Stomach smooth muscle (tissue), 2 donors: ENCODE measurements around the gene SMIM13.

Experiments
- H3K27ac ChIP-seq: one replicate; pipeline ENCODE4 v1.7.0; 2013; ENCODE audit warnings: mild to moderate bottlenecking, low read length, inconsistent platforms
- H3K27me3 ChIP-seq, 2 donors: one replicate each; pipeline ENCODE4 v1.7.0; 2013; ENCODE audit warnings: low read length in 2 of 2; ENCODE audit not compliant: insufficient read depth in 2 of 2, control insufficient read depth in 1 of 2
- H3K36me3 ChIP-seq, 2 donors: one replicate each; pipeline ENCODE4 v1.7.0; 2013; ENCODE audit warnings: low read length in 2 of 2; ENCODE audit not compliant: control insufficient read depth in 2 of 2, insufficient read depth in 2 of 2
- H3K4me1 ChIP-seq: one replicate; pipeline ENCODE4 v1.7.0; 2013; ENCODE audit warnings: low read length; ENCODE audit not compliant: control insufficient read depth, insufficient read depth
- H3K4me3 ChIP-seq, 2 donors: one replicate each; pipeline ENCODE4 v1.7.0; 2013; ENCODE audit warnings: low read length in 2 of 2
- H3K9ac ChIP-seq, 2 donors: one replicate each; pipeline ENCODE4 v1.7.0; 2013; ENCODE audit warnings: low read length in 2 of 2, mild to moderate bottlenecking in 1 of 2
- H3K9me3 ChIP-seq, 2 donors: one replicate each; pipeline ENCODE4 v1.7.0; 2013; ENCODE audit warnings: low read length in 2 of 2; ENCODE audit not compliant: control insufficient read depth in 2 of 2
- donor health status: healthy.
- donor health status: Pancreatic carcinoma.

SMIM13 gene

DNA sequence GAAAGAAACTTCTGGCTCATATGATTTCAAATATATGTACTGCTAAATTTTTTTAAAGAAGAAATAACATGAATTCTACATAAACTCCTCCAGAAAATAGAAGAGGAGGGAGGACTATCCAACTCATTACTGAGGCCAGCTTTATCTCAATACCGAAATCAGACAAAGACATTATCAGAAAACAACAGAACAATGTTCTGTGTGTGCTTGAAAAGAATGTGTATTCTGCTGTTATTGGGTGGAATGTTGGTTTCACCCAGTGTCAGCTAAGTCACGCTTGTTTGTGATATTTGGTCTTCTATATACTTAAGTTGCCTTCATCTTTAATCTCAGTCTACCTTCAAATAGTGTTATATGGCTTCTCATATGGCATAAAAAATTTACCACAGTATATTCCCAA is 30.9 kb upstream of the SMIM13 start:
- H3K9me3 ChIP-seq, result no peaks in the 10 kb centered on the region
- H3K4me1 ChIP-seq, result no peaks in the 10 kb centered on the region
- no peak overlapping the region for H3K4me3 ChIP-seq
- no peaks in the 10 kb centered on the region for H3K36me3 ChIP-seq
- H3K27me3 ChIP-seq, result no peaks in the 10 kb centered on the region
- no peak overlapping the region for H3K9ac ChIP-seq
- H3K27ac ChIP-seq, result no peak overlapping the region

DNA sequence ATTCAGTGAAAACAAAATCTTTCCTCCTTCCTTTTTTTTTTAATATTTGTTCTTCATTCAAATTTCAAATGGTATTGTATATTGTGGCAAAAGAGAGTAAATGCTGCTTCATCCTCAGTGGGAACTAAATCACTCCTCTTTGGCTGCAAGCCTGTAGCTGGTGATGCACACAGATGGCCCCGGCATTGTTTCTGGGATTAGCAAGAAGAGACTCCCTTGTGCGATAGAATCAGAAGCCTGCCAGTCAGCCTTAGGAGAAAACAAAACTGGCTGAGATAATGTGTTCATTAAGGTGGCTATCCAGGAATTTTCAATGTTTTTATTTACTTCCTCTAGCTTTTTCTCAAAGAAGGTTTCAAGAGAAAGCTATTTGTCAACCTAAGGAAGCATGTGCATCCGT is 28.8 kb upstream of the SMIM13 start:
- Histone ChIP-seq H3K27me3 (no peaks in the 10 kb centered on the region), H3K9ac (no peak overlapping the region), H3K9me3 (no peaks in the 10 kb centered on the region), H3K4me1 (no peaks in the 10 kb centered on the region), H3K36me3 (no peaks in the 10 kb centered on the region), H3K4me3 (no peak overlapping the region), H3K27ac (no peak overlapping the region)

DNA sequence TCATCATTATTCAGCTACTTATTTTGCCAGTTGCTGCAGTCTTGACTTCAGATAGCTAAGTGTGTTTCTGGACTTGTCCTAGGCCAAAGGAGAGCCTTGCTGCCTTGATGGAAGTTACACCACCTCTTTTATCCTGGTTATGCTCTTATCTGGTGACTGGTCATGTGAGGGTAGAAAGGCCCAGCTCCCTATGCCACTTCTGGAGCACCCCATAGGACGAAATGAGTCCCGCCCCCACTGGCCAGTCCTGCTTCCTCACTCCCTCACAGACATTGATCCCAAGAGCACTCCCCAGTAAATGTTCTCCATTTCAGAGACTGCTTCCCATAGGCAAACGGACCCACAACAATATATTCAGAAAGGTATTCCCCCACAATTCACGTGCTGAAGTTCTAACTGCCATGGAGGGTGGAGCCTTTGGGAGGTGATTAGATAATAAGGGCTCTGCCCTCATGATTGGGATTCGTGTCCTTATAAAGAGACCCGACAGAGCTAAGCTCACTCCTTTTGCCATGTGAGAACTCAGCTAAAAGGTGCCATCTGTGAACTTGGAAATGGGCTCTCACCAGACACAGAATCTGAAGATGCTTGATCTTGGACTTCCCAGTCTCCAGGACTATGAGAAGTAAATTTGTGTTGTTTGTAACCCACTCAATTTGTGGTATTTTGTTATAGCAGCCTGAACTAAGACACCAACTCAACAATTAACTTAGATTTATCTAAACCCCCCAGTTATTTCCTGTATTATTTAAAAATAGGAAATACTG is 28.0 kb upstream of the SMIM13 start:
- H3K4me3 ChIP-seq, result no peak overlapping the region
- H3K36me3 ChIP-seq, result no peaks in the 10 kb centered on the region
- H3K27ac ChIP-seq, result no peak overlapping the region
- no peaks in the 10 kb centered on the region for H3K9me3 ChIP-seq
- no peaks in the 10 kb centered on the region for H3K4me1 ChIP-seq
- H3K9ac ChIP-seq, result no peak overlapping the region
- no peaks in the 10 kb centered on the region for H3K27me3 ChIP-seq

DNA sequence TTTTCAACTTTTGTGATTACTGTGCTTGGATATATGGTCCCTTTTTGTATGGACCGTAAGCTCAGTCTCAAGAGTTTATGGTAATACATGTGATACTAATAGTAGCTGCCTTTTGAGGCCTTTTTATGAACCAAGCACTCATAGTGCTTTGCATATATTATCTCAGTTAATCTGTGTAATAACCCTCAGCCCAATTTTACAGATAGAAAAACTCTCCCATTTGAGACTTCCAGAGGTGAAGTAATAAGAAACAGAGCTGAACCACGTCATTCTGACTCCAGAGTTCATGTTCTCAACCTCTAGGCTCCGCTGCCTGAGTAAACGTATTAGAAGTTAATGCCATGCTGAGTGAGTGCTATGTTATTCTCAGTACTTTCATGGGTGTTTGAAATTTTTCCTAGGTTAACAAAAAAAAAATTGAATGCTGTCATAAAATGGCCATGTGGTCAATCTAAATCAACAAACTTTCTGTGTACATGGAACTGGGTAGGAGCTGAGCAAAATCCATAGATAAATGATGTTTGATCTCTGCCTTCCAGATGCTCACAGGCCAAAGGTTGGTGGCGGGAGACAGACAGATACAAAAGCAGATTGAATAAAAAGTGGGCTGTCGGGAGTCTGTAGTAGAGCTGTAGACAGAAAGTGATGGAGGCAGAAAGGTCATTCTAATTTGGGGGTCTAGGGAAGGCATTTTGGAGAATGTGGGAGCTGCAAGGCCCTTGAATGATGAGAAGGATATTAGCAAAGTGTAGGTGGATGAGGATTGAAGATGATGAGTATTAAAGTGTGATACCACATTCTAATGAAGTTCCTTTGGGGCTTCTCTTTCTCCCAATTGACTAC is 26.9 kb upstream of the SMIM13 start:
- no peak overlapping the region for H3K27ac ChIP-seq
- H3K36me3 ChIP-seq, result no peaks in the 10 kb centered on the region
- no peaks in the 10 kb centered on the region for H3K27me3 ChIP-seq
- H3K9me3 ChIP-seq, result no peaks in the 10 kb centered on the region
- H3K4me1 ChIP-seq, result no peaks in the 10 kb centered on the region
- no peak overlapping the region for H3K9ac ChIP-seq
- H3K4me3 ChIP-seq, result no peak overlapping the region

DNA sequence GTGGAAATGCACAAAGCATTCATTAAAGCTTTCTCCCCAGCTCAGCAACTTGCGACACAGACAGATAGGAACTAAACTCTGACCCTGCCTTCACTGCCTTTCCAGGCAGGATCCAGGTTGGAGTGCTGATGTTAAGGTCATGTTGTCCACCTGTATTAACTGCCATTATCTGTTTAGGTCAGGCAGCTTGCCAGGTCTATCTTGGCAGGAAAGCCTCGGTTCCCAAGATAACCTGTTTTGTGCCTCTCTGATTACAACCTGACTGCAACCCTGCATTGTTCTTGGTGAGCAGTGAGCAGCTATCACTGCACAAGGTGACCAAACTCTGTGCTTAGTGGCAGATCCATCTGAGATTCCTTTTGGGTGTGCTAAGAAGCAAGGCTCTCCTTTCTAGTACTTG is 26.3 kb upstream of the SMIM13 start:
- no peak overlapping the region for H3K4me3 ChIP-seq
- H3K36me3 ChIP-seq, result no peaks in the 10 kb centered on the region
- no peaks in the 10 kb centered on the region for H3K4me1 ChIP-seq
- no peak overlapping the region for H3K9ac ChIP-seq
- H3K27ac ChIP-seq, result no peak overlapping the region
- no peaks in the 10 kb centered on the region for H3K9me3 ChIP-seq
- H3K27me3 ChIP-seq, result no peaks in the 10 kb centered on the region

DNA sequence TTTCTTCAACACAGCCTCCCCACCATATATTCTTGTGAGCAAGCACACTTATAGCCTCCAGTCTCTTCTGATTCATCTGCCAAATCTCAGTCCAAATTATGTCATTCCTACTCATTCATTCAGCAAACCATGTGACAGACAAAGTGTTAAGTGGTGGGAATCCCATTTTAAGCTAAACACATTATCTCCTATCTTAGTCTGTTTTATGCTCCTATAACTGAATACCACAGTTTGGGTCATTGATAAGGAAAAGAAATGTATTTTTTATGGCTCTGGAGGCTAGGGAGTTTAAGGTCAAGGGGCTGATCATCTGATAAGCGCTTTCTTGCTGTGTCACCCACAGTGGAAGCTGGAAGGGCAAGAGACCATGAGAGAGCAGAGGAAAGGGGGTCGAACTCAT is 23.9 kb upstream of the SMIM13 start:
- Histone ChIP-seq H3K9me3 (no peaks in the 10 kb centered on the region), H3K4me3 (no peak overlapping the region), H3K4me1 (no peaks in the 10 kb centered on the region), H3K27me3 (no peaks in the 10 kb centered on the region), H3K27ac (no peak overlapping the region), H3K9ac (no peak overlapping the region), H3K36me3 (no peaks in the 10 kb centered on the region)

DNA sequence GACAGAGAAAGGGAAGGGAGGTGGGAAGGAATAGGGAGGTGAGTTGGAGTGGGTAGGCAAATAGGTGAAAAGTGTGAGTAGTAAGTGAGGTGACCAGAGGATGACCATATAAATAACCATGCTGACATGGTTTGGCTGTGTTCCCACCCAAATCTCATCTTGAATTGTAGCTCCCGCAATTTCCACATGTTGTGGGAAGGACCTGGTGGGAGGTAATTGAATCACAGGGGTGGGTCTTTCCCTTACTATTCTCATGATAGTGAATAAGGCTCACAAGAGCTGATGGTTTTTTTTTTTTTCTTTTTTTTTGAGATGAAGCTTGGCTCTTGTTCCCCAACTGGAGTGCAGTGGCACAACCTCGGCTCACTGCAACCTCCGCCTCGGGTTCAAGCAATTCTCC is 21.5 kb upstream of the SMIM13 start:
- no peaks in the 10 kb centered on the region for H3K9me3 ChIP-seq
- H3K9ac ChIP-seq, result no peak overlapping the region
- no peaks in the 10 kb centered on the region for H3K27me3 ChIP-seq
- no peaks in the 10 kb centered on the region for H3K4me1 ChIP-seq
- no peak overlapping the region for H3K27ac ChIP-seq
- no peaks in the 10 kb centered on the region for H3K36me3 ChIP-seq
- H3K4me3 ChIP-seq, result no peak overlapping the region

DNA sequence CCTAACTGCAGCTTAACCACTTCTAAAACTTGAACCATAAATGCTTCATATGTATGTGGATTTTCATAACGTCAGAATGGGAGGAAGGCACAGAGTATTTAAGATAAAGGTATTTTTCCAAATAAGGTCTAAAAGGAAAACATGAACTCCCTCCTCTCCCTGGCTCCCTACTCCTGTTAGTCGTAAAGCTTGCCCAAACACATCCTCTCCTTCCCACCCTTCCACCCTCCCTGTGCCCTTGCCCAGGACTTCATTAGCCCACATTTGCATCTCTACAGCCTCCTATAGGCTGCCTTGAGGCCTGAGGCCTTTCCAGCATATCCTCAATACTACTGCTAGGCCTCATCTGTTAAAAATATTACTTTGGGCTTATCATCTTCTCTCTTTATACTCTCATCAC is 17.1 kb upstream of the SMIM13 start:
- no peaks in the 10 kb centered on the region for H3K9me3 ChIP-seq
- no peak overlapping the region for H3K27ac ChIP-seq
- no peak overlapping the region for H3K4me3 ChIP-seq
- H3K27me3 ChIP-seq, result no peaks in the 10 kb centered on the region
- no peaks in the 10 kb centered on the region for H3K4me1 ChIP-seq
- H3K9ac ChIP-seq, result no peak overlapping the region
- no peaks in the 10 kb centered on the region for H3K36me3 ChIP-seq

DNA sequence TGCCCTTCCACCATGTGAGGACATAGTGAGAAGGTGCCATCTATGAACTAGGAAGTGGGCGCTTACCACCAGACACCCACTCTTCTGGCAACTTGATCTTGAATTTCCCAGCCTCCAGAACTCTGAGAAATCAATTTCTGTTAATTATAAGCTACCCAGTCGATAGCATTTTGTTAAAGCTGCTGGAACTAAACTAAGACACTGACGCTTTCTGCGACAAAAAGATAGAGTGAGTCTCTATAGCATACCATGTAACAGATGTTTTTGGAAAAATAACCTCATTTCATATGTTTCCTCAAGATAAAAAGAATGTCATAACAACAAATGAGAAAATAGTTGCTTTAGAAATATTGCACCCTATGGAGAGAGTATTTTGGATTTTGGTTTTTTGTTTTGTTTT is 15.4 kb upstream of the SMIM13 start:
- Histone ChIP-seq H3K27me3 (no peaks in the 10 kb centered on the region), H3K4me3 (no peak overlapping the region), H3K36me3 (no peaks in the 10 kb centered on the region), H3K27ac (no peak overlapping the region), H3K9ac (no peak overlapping the region), H3K4me1 (no peaks in the 10 kb centered on the region), H3K9me3 (no peaks in the 10 kb centered on the region)

DNA sequence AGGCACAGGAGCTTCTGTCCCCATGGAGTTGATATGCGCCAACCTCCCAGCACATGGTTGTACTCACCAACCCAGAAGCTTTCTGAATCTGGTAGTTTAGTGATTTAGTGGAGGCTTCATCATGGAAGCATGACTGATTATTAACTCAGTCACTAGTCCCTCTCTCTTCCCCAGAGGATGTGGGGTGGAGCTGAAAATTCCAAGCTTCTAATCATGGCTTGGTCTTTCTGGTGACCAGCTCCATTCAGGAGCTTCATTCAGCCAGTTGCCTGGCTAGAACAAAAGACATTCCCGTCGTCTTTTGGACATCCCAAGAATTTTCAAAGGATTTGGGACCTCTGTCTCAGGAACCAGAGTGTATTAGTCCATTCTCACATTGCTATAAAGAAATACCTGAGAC is 13.3 kb upstream of the SMIM13 start:
- H3K27me3 ChIP-seq, result peaks cover 0 to 2% of the 10 kb centered on the region in 2 donors
- no peaks in the 10 kb centered on the region for H3K4me1 ChIP-seq
- H3K27ac ChIP-seq, result no peak overlapping the region
- H3K9ac ChIP-seq, result no peak overlapping the region
- no peak overlapping the region for H3K4me3 ChIP-seq
- H3K36me3 ChIP-seq, result no peaks in the 10 kb centered on the region
- no peaks in the 10 kb centered on the region for H3K9me3 ChIP-seq

DNA sequence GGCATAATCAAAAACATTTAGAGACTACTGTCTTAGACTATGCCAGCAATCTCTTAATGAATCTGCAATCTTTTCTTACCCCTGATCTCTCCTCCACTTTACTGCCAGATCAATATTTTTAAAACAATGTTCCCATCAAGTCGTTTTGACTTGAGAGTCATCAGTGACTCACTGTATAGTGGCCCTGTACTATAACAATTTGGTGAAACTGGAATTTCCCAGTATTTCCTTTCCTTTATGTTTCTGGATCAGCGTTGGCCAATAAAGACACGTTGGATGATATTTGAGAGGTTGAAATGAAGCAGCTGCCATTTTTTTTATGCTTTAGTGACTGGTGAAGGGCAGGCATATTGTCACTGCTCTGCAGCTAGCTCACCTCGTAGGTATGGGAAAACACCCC is 10.1 kb upstream of the SMIM13 start:
- Histone ChIP-seq H3K4me1 (no peaks in the 10 kb centered on the region), H3K4me3 (no peak overlapping the region), H3K27me3 (peaks cover 0 to 2% of the 10 kb centered on the region in 2 donors), H3K27ac (no peak overlapping the region), H3K36me3 (no peaks in the 10 kb centered on the region), H3K9ac (no peak overlapping the region), H3K9me3 (no peaks in the 10 kb centered on the region)
